Measurements from ENCODE around the gene MPRIP.
"Not testable (repeated sequence)": the region's sequence is repeated elsewhere in the genome, so short reads cannot be mapped to it uniquely, and the experiment has no call there.

Gene MPRIP

GRCh38 chr17:17183744-17184143 lies 141.5 kb downstream of the MPRIP start:
- DNase-seq (ENCODE audit: low read depth in 2 of 2) = no peak

DNA sequence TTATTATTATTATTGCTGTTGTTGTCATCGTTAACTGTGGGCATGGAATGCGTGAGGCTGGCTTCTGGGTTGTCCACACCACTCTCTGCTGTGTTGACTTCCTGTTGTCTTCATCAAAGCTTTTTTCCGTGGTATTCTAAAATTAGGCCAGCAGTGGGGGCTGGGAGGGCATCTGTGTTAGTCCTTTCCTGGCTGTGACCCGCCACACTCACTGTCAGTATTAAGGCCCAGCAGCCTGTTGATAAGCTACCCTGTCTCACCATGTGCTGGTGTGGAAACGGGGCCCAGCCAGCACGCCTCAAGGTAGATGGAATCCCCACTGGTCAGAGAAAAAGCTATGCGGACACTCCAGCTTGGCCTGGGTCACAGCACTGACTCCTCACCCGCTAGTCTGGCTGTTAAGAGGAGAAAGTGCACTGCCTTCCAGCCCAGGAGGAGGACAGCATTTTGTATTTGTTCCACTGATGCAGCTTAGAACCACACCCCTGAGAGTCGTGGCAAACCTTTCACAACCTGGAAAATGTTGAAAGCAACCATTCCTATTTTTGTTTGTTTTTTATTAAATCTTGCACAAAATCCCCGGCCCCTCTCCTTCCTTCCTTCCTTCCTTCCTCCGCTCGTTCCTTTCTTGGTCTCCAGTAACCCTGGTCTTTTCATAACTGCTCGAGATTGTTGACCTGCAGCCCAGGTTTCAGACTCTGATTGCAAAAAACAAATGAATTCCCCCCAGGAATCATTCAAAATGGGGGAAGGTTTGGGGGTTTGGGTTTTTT lies 142.9 kb downstream of the MPRIP start:
- DNase-seq (ENCODE audit: low read depth in 2 of 2) = not testable (repeated sequence)

DNA sequence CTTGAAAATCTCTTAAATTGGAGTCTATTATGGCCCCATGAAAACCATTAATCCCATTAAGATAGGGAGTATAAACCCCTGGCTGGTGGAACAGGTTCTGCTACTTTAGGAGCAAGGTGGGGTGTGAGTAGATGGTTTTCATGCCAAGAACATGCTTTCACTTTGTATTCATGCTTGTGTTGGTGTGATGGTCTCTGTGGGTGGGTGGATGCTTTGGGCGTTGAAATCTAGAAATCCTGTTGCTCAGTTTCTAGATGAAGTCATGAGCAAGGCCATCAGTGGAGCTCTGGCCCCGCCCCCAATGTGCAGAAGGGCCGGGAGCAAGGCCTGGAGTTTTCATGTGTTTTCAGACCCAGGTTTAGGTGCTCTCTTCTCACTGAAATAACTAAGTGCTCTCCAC lies 143.8 kb downstream of the MPRIP start:
- peak; percentile 30 to 52 for DNase-seq (ENCODE audit: low read depth in 2 of 2)

DNA sequence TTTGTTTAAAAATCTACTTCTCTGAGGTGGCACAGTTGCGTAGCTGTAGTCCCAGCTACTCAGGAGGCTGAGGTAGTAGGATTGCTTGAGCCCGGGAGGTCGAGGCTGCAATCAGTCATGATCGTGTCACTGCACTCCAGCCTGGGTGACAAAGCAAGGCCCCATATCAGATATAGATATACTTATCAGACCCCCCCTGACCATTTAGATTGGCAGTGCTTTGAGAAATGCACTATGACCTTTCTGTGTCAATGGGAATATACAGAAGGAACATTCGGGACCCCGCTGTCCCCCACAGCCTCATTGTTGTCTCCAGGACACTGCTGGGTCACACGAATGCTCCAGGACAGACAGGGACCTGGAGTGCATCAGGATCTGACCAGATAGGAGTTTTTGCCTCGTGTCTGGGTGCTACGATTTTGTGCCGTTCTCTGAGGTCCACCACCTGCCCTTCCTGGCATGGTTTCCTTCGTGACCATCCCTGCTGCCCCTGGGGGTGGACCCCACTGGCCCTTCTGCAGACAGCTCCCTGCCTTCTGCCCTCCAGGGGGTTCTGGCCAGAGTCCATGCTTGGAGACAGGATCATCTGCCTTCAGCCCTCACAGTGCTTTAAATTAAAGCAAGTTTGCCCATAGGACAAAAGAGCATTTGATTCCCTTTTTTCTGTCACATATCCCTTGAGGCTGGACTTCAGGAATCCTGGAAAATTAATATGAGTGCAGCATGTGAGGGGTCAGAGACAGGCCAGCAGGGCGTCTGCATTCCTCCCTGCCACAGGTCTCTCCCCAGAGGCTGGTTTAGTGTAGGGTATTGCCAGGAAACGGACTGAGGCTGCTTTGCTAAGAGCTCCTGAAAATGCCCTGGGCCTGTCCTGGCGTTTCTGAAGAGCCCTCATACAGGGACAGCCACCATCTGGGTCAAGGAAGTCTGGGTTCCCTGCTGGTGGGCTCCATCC lies 144.6 kb downstream of the MPRIP start:
- DNase-seq (ENCODE audit: low read depth in 2 of 2) = no peak

- DNase-seq (ENCODE audit: low read depth in 2 of 2) = no peak
Observed at GRCh38 chr17:17188586-17188985, 146.3 kb downstream of the MPRIP start.

DNA sequence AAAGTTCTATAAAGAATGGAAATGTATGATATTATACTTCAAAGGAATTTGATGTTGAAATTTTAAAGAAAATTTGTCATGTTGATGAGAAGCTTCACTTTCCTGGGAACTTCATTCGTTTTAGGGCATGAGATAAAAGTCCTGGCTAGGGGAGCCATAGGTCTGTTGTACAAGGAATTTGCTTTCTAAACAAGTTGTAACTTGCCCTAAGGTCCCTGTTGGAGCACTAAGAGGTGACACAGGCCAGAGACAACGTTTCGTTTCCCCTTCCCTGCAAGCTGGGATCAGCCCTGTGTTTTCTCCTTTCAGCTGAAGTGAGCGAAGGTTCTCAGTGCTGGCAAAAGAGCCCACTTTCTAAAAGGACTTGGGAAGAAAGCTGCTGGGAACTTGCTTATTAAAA lies 147.3 kb downstream of the MPRIP start:
- DNase-seq (ENCODE audit: low read depth in 2 of 2) = no peak

- no peak for DNase-seq (ENCODE audit: low read depth in 2 of 2)
Observed at GRCh38 chr17:17190188-17190587, 147.9 kb downstream of the MPRIP start.

GRCh38 chr17:17191346-17191792 lies 149.1 kb downstream of the MPRIP start:
- DNase-seq (ENCODE audit: low read depth in 2 of 2) = no peak

DNA sequence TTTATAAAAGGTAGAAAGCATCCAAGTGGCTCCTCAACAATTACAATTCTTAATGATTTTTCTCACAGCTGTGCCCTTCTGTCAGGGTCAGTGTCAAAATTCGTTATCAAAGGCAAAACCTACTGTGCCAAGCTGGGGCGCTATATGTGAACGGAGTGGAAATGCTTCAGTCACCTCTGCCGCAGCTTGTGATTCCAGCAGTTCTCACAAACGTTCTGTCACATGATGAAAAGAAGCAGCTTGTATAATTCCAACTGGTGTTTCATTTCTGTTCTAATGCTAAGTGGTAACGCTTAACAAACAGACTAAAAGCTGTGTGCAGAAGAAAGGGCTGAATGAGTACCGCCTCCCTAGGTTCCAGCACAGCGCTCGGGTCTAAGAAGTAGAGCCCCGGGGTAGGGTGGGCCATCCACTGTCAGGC lies 149.7 kb downstream of the MPRIP start:
- DNase-seq (ENCODE audit: low read depth in 2 of 2) = no peak

- DNase-seq (ENCODE audit: low read depth in 2 of 2) = not testable (repeated sequence)
Observed at GRCh38 chr17:17195466-17195865, 153.2 kb downstream of the MPRIP start.

- DNase-seq (ENCODE audit: low read depth in 2 of 2) = no peak
Observed at GRCh38 chr17:17196776-17197175, 154.5 kb downstream of the MPRIP start.

DNA sequence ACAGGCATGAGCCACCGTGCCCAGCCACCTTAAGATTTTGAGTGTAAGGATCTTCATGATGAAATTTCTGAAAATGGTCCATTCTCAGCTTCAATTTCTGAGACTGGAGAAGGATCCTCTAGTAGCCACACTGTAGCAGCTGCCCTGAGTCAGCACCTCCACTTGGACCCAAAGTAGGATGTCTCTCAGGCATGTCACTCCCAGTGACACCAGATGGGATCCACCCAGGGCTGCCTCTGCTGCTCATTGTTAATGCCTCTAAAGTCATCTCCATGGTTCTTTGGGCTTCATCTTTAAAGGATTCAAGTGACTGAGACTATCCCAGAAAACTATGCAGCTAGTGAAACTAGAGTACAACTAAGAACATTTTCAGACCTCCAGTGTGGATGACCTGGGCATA lies 156.0 kb downstream of the MPRIP start:
- DNase-seq (ENCODE audit: low read depth in 2 of 2) = no peak

GRCh38 chr17:17200311-17200710 lies 158.1 kb downstream of the MPRIP start:
- DNase-seq (ENCODE audit: low read depth in 2 of 2) = no peak

DNA sequence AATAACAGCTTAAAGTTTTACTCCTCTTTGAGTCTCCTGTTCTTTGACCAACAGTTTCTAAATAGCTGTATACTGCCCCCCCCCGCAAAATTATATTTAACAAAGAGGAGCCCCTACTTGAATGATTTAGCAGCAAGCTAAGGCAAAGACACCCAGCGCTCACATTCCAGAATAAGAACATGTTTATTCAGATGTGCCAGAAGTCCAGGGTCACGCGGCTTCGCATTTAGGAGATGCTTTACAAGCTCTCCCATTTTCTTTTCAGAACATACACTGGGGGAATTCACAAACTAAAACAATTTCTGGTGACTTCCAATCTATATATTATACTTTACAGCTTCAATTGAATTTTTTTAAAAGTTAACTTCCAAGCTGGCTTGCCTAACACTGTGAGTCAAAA lies 158.6 kb downstream of the MPRIP start:
- DNase-seq (ENCODE audit: low read depth in 2 of 2) = no peak

DNA sequence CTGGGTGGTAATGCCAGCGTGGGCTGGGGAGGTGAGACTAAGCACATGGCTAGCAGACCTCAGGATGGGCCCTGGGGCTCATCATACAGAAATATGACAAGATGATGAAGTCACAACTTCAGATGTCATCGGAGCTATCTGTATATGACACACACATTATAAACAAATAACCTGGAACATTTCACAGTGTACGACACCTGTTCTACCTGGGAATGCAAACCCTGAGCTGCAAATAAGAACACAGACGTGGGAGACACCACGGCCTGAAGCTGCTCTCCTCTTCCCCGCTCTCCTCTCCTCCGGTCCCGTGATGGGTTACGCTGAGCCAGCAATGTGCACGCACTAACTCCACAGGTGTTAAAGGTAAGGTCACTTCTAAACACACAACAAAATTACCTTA lies 159.0 kb downstream of the MPRIP start:
- no peak for DNase-seq (ENCODE audit: low read depth in 2 of 2)

DNA sequence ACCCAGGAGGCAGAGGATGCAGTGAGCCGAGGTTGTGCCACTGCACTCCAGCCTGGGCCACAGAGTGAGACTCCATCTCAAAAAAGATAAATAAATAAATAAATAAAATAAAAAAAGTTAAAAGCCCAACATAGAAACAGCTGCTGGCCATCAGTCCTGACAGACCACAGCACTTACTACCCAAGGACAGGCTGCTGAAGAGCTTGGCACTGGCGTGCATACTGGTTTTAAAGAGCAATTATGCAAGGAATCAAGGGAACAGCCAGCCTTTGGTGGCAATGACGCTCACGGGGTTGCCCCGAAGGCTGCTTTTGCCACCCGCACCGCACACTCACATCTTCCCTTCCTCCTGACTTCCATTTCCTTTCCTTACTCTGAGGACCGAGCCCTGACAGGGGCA lies 159.7 kb downstream of the MPRIP start:
- DNase-seq (ENCODE audit: low read depth in 2 of 2) = no peak

DNA sequence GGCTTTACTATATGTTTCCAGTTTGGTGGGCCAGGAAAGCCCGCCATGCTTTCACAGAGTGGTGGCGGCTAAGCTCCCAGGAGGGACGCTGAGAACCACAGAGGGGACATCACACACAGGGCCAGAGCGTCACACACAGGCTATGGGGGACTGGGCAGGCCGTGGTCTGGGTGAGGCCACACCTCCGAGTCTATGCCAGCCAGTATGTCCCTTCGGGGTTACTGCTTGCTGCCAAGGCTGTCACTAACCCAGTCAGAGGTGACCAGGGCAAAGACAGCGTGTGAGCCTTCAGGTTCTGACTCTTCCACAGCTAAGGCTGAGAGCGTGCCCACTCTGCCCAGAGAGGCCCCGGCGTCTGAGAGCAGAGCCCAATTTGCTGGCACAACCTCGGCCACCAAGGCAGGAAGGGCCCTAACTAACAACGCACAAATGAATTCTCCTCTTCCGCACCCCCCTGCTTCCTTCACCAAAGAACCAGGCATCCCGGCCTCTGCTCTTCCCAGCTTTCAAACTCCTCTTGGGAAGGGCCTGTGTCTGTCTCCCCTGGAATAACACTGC lies 161.0 kb downstream of the MPRIP start:
- DNase-seq (ENCODE audit: low read depth in 2 of 2) = no peak

DNA sequence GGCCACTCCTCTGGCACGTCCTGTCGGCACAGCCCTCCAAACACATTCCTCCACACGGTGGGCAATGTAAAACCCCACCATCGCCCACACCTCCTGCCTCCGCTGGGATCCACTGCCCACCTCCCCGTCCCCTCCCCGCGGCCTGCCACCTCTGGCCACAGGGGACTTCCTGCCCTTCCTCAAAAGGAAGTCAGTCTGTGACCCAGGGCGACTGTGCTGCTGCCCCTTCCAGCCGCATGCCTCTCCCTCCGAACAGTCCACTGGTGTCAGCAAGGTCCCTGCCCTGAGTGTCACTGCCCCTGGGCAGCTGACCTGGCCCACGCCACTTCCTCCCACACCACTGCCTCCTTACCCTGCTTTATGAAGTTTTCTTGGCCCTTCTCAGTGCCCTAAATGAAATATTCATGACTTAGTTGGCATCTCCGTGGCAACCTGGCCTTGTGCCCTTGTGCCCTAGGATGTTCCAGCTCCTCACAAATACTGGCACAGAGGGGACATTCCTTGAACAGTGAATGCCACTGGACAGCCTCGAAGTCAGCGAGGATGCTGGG lies 161.9 kb downstream of the MPRIP start:
- DNase-seq (ENCODE audit: low read depth in 2 of 2) = no peak

DNA sequence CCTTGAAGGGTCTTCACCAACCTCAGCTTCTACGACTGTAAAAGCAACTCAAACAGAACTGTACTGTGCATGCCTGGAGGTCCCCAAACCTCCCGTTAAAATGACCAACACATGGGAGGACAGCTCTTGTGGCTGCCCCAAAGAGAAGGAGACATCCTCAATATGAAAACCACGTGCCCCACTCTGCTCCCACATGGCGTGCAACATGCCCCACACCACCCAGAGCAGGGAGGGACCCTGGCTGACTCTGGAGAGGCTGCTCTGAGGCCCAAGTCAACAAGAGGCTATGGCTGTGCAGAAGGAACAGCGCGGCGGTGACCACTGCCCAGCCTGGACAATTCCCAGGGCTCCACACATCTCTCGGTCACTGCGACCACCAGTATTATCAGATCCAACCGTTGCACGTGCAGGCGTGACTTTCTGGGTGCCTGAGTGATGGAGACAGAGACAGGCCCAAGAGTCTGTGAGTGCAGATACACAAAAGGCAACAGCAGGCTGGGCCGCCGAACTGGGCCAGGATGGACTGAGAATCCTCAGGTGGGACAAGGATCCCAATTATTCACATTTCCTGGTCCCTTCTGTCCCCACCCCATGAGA lies 162.5 kb downstream of the MPRIP start:
- DNase-seq (ENCODE audit: low read depth in 2 of 2) = no peak

GRCh38 chr17:17205368-17206123 lies 163.3 kb downstream of the MPRIP start:
- DNase-seq (ENCODE audit: low read depth in 2 of 2) = peak; percentile 28 to 56

Measured in stimulated activated CD4-positive, alpha-beta T cell treated with anti-CD3 and anti-CD28 coated beads, Interleukin-12 subunit alpha, Interleukin-12 subunit beta, amount 100 ng/mL, for 24 hours (primary cell).